Fibroblast of lung (primary cell): ENCODE data around the gene ZDHHC16. TPM values are rescaled to one million over a fixed set of nuclear protein-coding genes. Genes with fewer than 3 reads are reported as not detected.

Experiments used
- DNase-seq, 2 donors: peaks; one replicate each; pipeline versions ENCODE4 v3.0.0 to v3.0.0-alpha.2; 2010; ENCODE audit warnings: low read depth in 2 of 2
- H2AFZ ChIP-seq: 2 replicates; pipeline ENCODE4 v1.5.1; 2012; ENCODE audit warnings: low read length, control low read depth, inconsistent platforms
- H3K27ac ChIP-seq: 2 replicates; pipeline ENCODE4 v1.5.1; 2011; ENCODE audit warnings: low read length, control low read depth; ENCODE audit not compliant: insufficient read depth
- H3K27me3 ChIP-seq: 2 replicates; pipeline ENCODE4 v1.5.1; 2011; ENCODE audit warnings: mild to moderate bottlenecking, low read length; ENCODE audit not compliant: control insufficient read depth, insufficient read depth
- H3K36me3 ChIP-seq: 2 replicates; pipeline ENCODE4 v1.5.1; 2011; ENCODE audit warnings: low read length; ENCODE audit not compliant: control insufficient read depth, insufficient read depth
- H3K4me1 ChIP-seq: 2 replicates; pipeline ENCODE4 v1.5.1; 2011; ENCODE audit warnings: low read length; ENCODE audit not compliant: control insufficient read depth, insufficient read depth; ENCODE audit errors: extremely low read depth
- H3K4me2 ChIP-seq: 2 replicates; pipeline ENCODE4 v1.5.1; 2011; ENCODE audit warnings: low read length, control low read depth; ENCODE audit not compliant: insufficient read depth; ENCODE audit errors: extremely low read depth
- H3K4me3 ChIP-seq, 4 experiments: fragments of 200-600 bp in 1 of 4; sonication (generic) in 1 of 4; replicated peaks in 1 of 4; 2 replicates each; pipeline ENCODE4 v1.5.1; 2011 to 2016; ENCODE audit warnings: low read length in 4 of 4, low read depth in 3 of 4, mild to moderate bottlenecking in 3 of 4, control low read depth in 2 of 4, inconsistent platforms in 1 of 4, mixed read lengths in 1 of 4; ENCODE audit not compliant: insufficient read depth in 1 of 4; ENCODE audit errors: control extremely low read depth in 1 of 4
- H3K79me2 ChIP-seq: 2 replicates; pipeline ENCODE4 v1.5.1; 2012; ENCODE audit warnings: mild to moderate bottlenecking, low read length, inconsistent platforms; ENCODE audit not compliant: control insufficient read depth, insufficient read depth
- H3K9ac ChIP-seq: 2 replicates; pipeline ENCODE4 v1.5.1; 2011; ENCODE audit warnings: mild to moderate bottlenecking, low read length, control low read depth; ENCODE audit not compliant: insufficient read depth
- H3K9me3 ChIP-seq: 2 replicates; pipeline ENCODE4 v1.5.1; 2012; ENCODE audit warnings: low read depth, low read length; ENCODE audit not compliant: control insufficient read depth, insufficient read depth
- H4K20me1 ChIP-seq: 2 replicates; pipeline ENCODE4 v1.5.1; 2011; ENCODE audit warnings: low read length; ENCODE audit not compliant: control insufficient read depth, insufficient read depth; ENCODE audit errors: extremely low read depth
- EZH2 ChIP-seq: IDR thresholded peaks from 2 replicates; pipeline ENCODE4 v1.5.1; 2012; ENCODE audit warnings: low read length, control low read depth, mild to moderate bottlenecking; ENCODE audit errors: missing control alignments
- polyA plus RNA-seq, 2 donors: library from polyadenylated mRNA; depleted of rRNA in 1 of 2; stranded (reverse) in 1 of 2; unstranded in 1 of 2; fragments of >200 nt; gene quantifications; 2 replicates each; pipeline ENCODE4 v1.2.1, GENCODE V29; 2011 to 2012; ENCODE audit warnings: missing spikeins in 1 of 2
- total RNA-seq: library from RNA; depleted of rRNA; stranded (reverse); fragments of >200 nt; gene quantifications from 2 replicates; pipeline ENCODE4 v1.2.1, GENCODE V29; 2014
- TF ChIP-seq, protein P1 (sequence below), 2 donors: IDR thresholded peaks in 1 of 2; conservative IDR thresholded peaks in 1 of 2; 1 replicate in 1 of 2; 2 replicates in 1 of 2; pipeline ENCODE4 v1.5.1; 2011 to 2012; ENCODE audit warnings: low read length in 2 of 2, control low read depth in 1 of 2, inconsistent platforms in 1 of 2, low read depth in 1 of 2, mild to moderate bottlenecking in 1 of 2

Gene ZDHHC16
- total and polyA plus RNA-seq, 2 donors (not counting 1 experiment from before 2014, with no cell fraction given) = 39.3 to 60.2 TPM

GRCh38 chr10:97456034-97456685, 10.2 kb downstream of the ZDHHC16 start:
- Histone ChIP-seq H2AFZ (no peak overlapping the region), H3K79me2 (peaks cover 25% of the 10 kb centered on the region), H3K4me3 (no peak overlapping the region), H3K9ac (no peak overlapping the region), H4K20me1 (no peaks in the 10 kb centered on the region), H3K4me1 (no peaks in the 10 kb centered on the region), H3K4me2 (no peak overlapping the region), H3K9me3 (no peaks in the 10 kb centered on the region), H3K27ac (no peak overlapping the region), H3K36me3 (peaks cover 33% of the 10 kb centered on the region), H3K27me3 (no peaks in the 10 kb centered on the region)
- DNase-seq = peak in 1 of 2 donors; percentile 37
- no peak for TF ChIP-seq EZH2
- TF ChIP-seq, protein P1, sequence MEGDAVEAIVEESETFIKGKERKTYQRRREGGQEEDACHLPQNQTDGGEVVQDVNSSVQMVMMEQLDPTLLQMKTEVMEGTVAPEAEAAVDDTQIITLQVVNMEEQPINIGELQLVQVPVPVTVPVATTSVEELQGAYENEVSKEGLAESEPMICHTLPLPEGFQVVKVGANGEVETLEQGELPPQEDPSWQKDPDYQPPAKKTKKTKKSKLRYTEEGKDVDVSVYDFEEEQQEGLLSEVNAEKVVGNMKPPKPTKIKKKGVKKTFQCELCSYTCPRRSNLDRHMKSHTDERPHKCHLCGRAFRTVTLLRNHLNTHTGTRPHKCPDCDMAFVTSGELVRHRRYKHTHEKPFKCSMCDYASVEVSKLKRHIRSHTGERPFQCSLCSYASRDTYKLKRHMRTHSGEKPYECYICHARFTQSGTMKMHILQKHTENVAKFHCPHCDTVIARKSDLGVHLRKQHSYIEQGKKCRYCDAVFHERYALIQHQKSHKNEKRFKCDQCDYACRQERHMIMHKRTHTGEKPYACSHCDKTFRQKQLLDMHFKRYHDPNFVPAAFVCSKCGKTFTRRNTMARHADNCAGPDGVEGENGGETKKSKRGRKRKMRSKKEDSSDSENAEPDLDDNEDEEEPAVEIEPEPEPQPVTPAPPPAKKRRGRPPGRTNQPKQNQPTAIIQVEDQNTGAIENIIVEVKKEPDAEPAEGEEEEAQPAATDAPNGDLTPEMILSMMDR (conservative IDR thresholded peaks at IDR 0.05 in 1 of 2, IDR thresholded peaks at IDR 0.05 in 1 of 2; ENCODE audit: low read depth in 1 of 2, low read length in 2 of 2) = no peak

- Histone ChIP-seq H3K27ac (no peak overlapping the region), H2AFZ (no peak overlapping the region), H3K9me3 (no peaks in the 10 kb centered on the region), H3K4me3 (no peak overlapping the region), H3K27me3 (no peaks in the 10 kb centered on the region), H3K4me2 (no peak overlapping the region), H3K36me3 (peaks cover 36% of the 10 kb centered on the region), H3K4me1 (no peaks in the 10 kb centered on the region), H3K79me2 (peaks cover 20% of the 10 kb centered on the region), H3K9ac (no peak overlapping the region), H4K20me1 (no peaks in the 10 kb centered on the region)
- TF ChIP-seq EZH2 = no peak
- TF ChIP-seq, protein P1 (conservative IDR thresholded peaks at IDR 0.05 in 1 of 2, IDR thresholded peaks at IDR 0.05 in 1 of 2; ENCODE audit: low read depth in 1 of 2, low read length in 2 of 2) = no peak
- DNase-seq = no peak
These were observed 10.7 kb downstream of the ZDHHC16 start for GRCh38 chr10:97456686-97457065.

- no peak overlapping the region for H3K9ac ChIP-seq
- H3K79me2 ChIP-seq = peaks cover 2% of the 10 kb centered on the region
- no peak for DNase-seq
- peaks cover 42% of the 10 kb centered on the region for H3K36me3 ChIP-seq
- H3K27ac ChIP-seq = no peak overlapping the region
- no peaks in the 10 kb centered on the region for H3K27me3 ChIP-seq
- H2AFZ ChIP-seq = no peak overlapping the region
- H3K4me3 ChIP-seq = no peak overlapping the region
- H3K4me2 ChIP-seq = no peak overlapping the region
- H3K4me1 ChIP-seq = peaks cover 2% of the 10 kb centered on the region
- H3K9me3 ChIP-seq = no peaks in the 10 kb centered on the region
- TF ChIP-seq, protein P1 (conservative IDR thresholded peaks at IDR 0.05 in 1 of 2, IDR thresholded peaks at IDR 0.05 in 1 of 2; ENCODE audit: low read depth in 1 of 2, low read length in 2 of 2) = no peak
- TF ChIP-seq EZH2 = no peak
- no peaks in the 10 kb centered on the region for H4K20me1 ChIP-seq
These were observed 13.1 kb downstream of the ZDHHC16 start for GRCh38 chr10:97459111-97459510.
